Measurements from ENCODE around the gene ZNF831.

The ZNF831 gene

GRCh38 chr20:59141818-59142581 is 21.6 kb upstream of the ZNF831 start:
- DNase-seq (ENCODE audit: low read depth) = no peak

GRCh38 chr20:59143326-59143725 is 20.3 kb upstream of the ZNF831 start:
- no peak for DNase-seq (ENCODE audit: low read depth)

- DNase-seq (ENCODE audit: low read depth) = no peak
These were observed 19.3 kb upstream of the ZNF831 start for GRCh38 chr20:59144179-59144830.

GRCh38 chr20:59144831-59145196 is 18.8 kb upstream of the ZNF831 start:
- DNase-seq (ENCODE audit: low read depth) = no peak

GRCh38 chr20:59145247-59145923 is 18.2 kb upstream of the ZNF831 start:
- DNase-seq (ENCODE audit: low read depth) = no peak

GRCh38 chr20:59145924-59146779 is 17.5 kb upstream of the ZNF831 start:
- no peak for DNase-seq (ENCODE audit: low read depth)

GRCh38 chr20:59146780-59147565 is 16.6 kb upstream of the ZNF831 start:
- DNase-seq (ENCODE audit: low read depth) = no peak

GRCh38 chr20:59147586-59147985 is 16.0 kb upstream of the ZNF831 start:
- DNase-seq (ENCODE audit: low read depth) = no peak

GRCh38 chr20:59148701-59149493 is 14.7 kb upstream of the ZNF831 start:
- DNase-seq (ENCODE audit: low read depth) = no peak

- DNase-seq (ENCODE audit: low read depth) = no peak
These were observed 13.7 kb upstream of the ZNF831 start for GRCh38 chr20:59149678-59150504.

- no peak for DNase-seq (ENCODE audit: low read depth)
These were observed 12.8 kb upstream of the ZNF831 start for GRCh38 chr20:59150821-59151251.

GRCh38 chr20:59151391-59151790 is 12.2 kb upstream of the ZNF831 start:
- no peak for DNase-seq (ENCODE audit: low read depth)

GRCh38 chr20:59151820-59152219 is 11.8 kb upstream of the ZNF831 start:
- DNase-seq (ENCODE audit: low read depth) = no peak

GRCh38 chr20:59152559-59153354 is 10.9 kb upstream of the ZNF831 start:
- no peak for DNase-seq (ENCODE audit: low read depth)

GRCh38 chr20:59153355-59153681 is 10.3 kb upstream of the ZNF831 start:
- no peak for DNase-seq (ENCODE audit: low read depth)

- DNase-seq (ENCODE audit: low read depth) = no peak
These were observed 9.8 kb upstream of the ZNF831 start for GRCh38 chr20:59153832-59154231.

- DNase-seq (ENCODE audit: low read depth) = no peak
These were observed 9.2 kb upstream of the ZNF831 start for GRCh38 chr20:59154317-59155013.

- DNase-seq (ENCODE audit: low read depth) = no peak
These were observed 6.6 kb upstream of the ZNF831 start for GRCh38 chr20:59157064-59157463.

All from CMK (cell line).